ENCODE measurements around the gene RTP3.
"Not testable (repeated sequence)": the region's sequence is repeated elsewhere in the genome, so short reads cannot be mapped to it uniquely, and the experiment has no call there.

The RTP3 gene

DNA sequence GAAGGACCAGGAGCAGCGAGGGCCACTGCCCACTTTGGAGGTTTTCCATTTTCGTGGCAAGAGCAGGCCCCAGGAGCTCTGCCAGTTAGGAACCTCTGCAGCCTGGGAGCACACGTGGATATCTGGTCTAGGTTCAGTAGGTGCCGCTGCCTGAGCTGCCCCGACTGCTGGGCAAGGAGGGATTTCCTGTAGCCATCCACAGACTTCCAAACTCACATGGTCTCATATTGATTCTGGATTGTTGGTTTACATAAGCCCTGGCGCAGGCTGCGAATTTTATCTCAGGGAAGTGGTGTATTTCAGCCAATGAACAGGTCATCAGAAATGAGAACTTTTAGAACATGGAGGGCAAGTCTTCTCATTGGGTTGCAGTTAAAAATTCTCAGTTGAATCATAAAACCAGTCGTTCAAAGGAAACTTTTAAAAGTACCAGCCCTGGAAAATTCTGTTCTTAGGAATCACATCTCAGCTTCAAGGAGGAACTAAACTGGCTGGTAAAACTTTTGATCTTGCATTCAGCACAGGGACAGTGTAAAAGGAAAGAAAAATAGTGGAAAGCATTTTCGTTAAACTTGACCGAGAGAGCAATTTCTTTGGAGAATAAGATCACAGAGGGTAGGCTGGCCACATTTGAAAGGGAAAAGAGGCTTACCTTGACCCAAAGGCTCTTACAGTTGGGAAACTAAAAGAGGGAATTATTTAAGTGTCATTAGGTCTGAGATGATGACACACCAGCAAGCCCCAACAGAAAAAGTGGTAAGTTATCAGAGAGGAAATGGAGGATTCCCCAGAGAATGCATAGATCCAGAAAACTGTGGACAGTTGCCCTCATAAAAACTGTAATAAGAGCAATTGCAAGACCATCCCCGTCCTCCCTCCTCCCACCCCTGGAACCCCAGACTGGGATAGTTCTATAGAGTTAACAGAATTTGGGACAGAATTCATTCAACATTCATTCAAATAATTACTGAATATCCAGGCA is 6.4 kb upstream of the RTP3 start:
- TF ChIP-seq EZH2 (IDR thresholded peaks at IDR 0.05; ENCODE audit: borderline replicate concordance, low read length) = no peak
- TF ChIP-seq, protein P1, sequence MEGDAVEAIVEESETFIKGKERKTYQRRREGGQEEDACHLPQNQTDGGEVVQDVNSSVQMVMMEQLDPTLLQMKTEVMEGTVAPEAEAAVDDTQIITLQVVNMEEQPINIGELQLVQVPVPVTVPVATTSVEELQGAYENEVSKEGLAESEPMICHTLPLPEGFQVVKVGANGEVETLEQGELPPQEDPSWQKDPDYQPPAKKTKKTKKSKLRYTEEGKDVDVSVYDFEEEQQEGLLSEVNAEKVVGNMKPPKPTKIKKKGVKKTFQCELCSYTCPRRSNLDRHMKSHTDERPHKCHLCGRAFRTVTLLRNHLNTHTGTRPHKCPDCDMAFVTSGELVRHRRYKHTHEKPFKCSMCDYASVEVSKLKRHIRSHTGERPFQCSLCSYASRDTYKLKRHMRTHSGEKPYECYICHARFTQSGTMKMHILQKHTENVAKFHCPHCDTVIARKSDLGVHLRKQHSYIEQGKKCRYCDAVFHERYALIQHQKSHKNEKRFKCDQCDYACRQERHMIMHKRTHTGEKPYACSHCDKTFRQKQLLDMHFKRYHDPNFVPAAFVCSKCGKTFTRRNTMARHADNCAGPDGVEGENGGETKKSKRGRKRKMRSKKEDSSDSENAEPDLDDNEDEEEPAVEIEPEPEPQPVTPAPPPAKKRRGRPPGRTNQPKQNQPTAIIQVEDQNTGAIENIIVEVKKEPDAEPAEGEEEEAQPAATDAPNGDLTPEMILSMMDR (IDR thresholded peaks at IDR 0.05; ENCODE audit: low read length) = no peak
- no peak overlapping the region for H3K4me2 ChIP-seq (ENCODE audit: low read length)
- no peaks in the 10 kb centered on the region for H3F3A ChIP-seq (ENCODE audit: insufficient read depth, low read length)
- no peaks in the 10 kb centered on the region for H3K9me3 ChIP-seq (ENCODE audit: low read length)
- no peaks in the 10 kb centered on the region for H3K27me3 ChIP-seq (ENCODE audit: insufficient read depth, low read length)
- no peak overlapping the region for H3K9ac ChIP-seq (ENCODE audit: low read length)
- no peak overlapping the region for H2AFZ ChIP-seq (ENCODE audit: low read length)
- H3K79me2 ChIP-seq (ENCODE audit: insufficient read depth, low read length) = no peaks in the 10 kb centered on the region
- H3K36me3 ChIP-seq (ENCODE audit: insufficient read depth, low read length) = no peaks in the 10 kb centered on the region
- no peaks in the 10 kb centered on the region for H3K4me1 ChIP-seq (ENCODE audit: insufficient read depth, low read length, severe bottlenecking)
- no peak overlapping the region for H3K27ac ChIP-seq (ENCODE audit: low read depth, low read length, poor library complexity, severe bottlenecking)
- no peaks in the 10 kb centered on the region for H4K20me1 ChIP-seq (ENCODE audit: insufficient read depth, low read length)
- H3K4me3 ChIP-seq (ENCODE audit: low read depth, low read length, poor library complexity, severe bottlenecking) = no peak overlapping the region
- no peaks in the 10 kb centered on the region for H3K9me2 ChIP-seq (ENCODE audit: low read depth, low read length)

DNA sequence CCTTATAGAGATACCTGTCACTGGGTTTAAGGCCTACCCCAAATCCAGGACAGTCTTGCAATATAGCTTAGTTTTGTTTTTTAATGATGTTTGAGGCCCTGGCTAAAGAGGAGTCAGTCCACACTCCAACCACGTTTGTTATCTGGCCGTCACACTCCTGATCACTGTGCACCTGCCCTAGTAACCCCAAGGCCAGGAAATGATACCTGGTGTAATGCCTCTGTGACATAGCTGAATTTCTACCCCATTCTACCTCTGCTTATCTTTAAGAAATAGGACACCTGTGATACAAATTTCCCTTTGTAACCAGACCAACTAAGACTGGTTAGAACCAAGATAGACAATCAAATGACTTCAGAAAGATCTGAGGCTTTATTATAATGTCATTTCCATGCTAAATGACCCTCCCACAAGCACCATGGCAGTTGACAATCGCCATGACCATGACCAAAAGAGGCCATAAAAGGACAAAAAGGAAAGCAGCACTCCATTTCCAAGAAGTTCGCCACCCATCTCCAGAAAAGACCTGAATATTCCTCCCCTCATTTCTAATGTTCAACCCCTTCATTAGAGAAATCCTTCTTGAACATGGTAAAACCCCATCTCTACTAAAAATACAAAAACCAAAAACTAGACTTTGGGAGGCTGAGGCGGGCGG is 4.8 kb upstream of the RTP3 start:
- no peak overlapping the region for H2AFZ ChIP-seq (ENCODE audit: low read length)
- H4K20me1 ChIP-seq (ENCODE audit: insufficient read depth, low read length) = no peaks in the 10 kb centered on the region
- H3K4me1 ChIP-seq (ENCODE audit: insufficient read depth, low read length, severe bottlenecking) = no peaks in the 10 kb centered on the region
- no peaks in the 10 kb centered on the region for H3K36me3 ChIP-seq (ENCODE audit: insufficient read depth, low read length)
- no peaks in the 10 kb centered on the region for H3K27me3 ChIP-seq (ENCODE audit: insufficient read depth, low read length)
- H3K9me3 ChIP-seq (ENCODE audit: low read length) = no peaks in the 10 kb centered on the region
- no peaks in the 10 kb centered on the region for H3F3A ChIP-seq (ENCODE audit: insufficient read depth, low read length)
- H3K4me2 ChIP-seq (ENCODE audit: low read length) = no peak overlapping the region
- TF ChIP-seq, protein P1 (IDR thresholded peaks at IDR 0.05; ENCODE audit: low read length) = no peak
- no peak for TF ChIP-seq EZH2 (IDR thresholded peaks at IDR 0.05; ENCODE audit: borderline replicate concordance, low read length)
- H3K9ac ChIP-seq (ENCODE audit: low read length) = no peak overlapping the region
- no peak overlapping the region for H3K4me3 ChIP-seq (ENCODE audit: low read depth, low read length, poor library complexity, severe bottlenecking)
- H3K79me2 ChIP-seq (ENCODE audit: insufficient read depth, low read length) = no peaks in the 10 kb centered on the region
- H3K27ac ChIP-seq (ENCODE audit: low read depth, low read length, poor library complexity, severe bottlenecking) = no peak overlapping the region
- no peaks in the 10 kb centered on the region for H3K9me2 ChIP-seq (ENCODE audit: low read depth, low read length)

DNA sequence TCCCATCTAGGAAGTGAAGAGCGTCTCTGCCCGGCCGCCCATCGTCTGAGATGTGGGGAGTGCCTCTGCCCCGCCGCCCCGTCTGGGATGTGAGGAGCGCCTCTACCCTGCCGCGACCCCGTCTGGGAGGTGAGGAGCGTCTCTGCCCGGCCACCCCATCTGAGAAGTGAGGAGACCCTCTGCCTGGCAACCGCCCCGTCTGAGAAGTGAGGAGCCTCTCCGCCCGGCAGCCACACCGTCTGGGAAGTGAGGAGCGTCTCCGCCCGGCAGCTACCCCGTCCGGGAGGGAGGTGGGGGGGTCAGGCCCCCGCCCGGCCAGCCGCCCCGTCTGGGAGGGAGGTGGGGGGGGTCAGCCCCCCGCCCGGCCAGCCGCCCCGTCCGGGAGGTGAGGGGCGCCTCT is 3.3 kb upstream of the RTP3 start:
- H2AFZ ChIP-seq (ENCODE audit: low read length); H3K4me1 ChIP-seq (ENCODE audit: insufficient read depth, low read length, severe bottlenecking); H3K9ac ChIP-seq (ENCODE audit: low read length); H3K4me3 ChIP-seq (ENCODE audit: low read depth, low read length, poor library complexity, severe bottlenecking); H3K9me3 ChIP-seq (ENCODE audit: low read length); H3K79me2 ChIP-seq (ENCODE audit: insufficient read depth, low read length); H4K20me1 ChIP-seq (ENCODE audit: insufficient read depth, low read length); H3K4me2 ChIP-seq (ENCODE audit: low read length); H3F3A ChIP-seq (ENCODE audit: insufficient read depth, low read length); H3K36me3 ChIP-seq (ENCODE audit: insufficient read depth, low read length); H3K27me3 ChIP-seq (ENCODE audit: insufficient read depth, low read length); H3K27ac ChIP-seq (ENCODE audit: low read depth, low read length, poor library complexity, severe bottlenecking); H3K9me2 ChIP-seq (ENCODE audit: low read depth, low read length): not testable (repeated sequence)
